ENCODE results near the gene TMPRSS2.

Gene TMPRSS2

DNA sequence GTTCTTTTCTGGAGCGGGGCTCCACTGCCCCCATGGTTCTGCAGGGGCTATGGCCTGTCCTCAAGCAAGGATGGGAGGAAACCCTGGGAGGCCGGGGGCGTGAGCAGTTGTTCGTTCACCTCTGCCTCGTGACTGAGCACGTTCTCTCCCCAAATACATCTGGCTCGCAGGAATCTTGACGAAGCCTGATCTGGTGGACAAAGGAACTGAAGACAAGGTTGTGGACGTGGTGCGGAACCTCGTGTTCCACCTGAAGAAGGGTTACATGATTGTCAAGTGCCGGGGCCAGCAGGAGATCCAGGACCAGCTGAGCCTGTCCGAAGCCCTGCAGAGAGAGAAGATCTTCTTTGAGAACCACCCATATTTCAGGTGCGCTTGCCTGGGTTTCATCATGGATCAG, 66.4 kb downstream of the TMPRSS2 start:
- CTCF ChIA-PET, result no interaction called here
- Mint-ChIP-seq H3K9me3 (no peaks in the 10 kb centered on the region), H3K27ac (no peak overlapping the region), H3K4me1 (peaks cover 12% of the 10 kb centered on the region), H3K27me3 (no peaks in the 10 kb centered on the region), H3K4me3 (no peak overlapping the region), H3K36me3 (peaks cover 83% of the 10 kb centered on the region)
- DNase-seq, result no peak

DNA sequence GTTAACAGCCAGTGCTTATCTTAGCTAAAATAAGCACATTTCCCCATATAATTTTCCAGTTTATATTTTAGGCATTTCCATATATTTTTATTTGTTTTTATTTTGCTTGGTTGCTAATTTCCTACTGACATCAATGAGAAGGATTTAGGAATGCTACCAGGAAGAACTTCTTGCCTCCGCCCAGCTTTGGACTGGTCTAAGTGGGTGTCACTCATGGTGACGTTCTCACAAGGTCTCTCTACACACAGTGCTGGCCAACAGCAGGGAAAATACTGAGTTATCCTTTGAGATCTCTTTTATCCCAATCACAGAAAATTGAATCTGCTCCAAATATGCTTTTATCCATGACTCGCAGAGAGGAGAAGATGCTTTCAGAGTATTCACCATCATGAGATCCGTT, 68.7 kb downstream of the TMPRSS2 start:
- no peak overlapping the region for H3K4me3 Mint-ChIP-seq
- H3K4me1 Mint-ChIP-seq, result peaks cover 32% of the 10 kb centered on the region
- no peak for DNase-seq
- CTCF ChIA-PET, result interaction anchor here (0.7 to 1.3 kb wide), 3 partner anchors 8 to 156 kb away, joined by 3 read pairs; no protein-coding TSS in a partner anchor
- peaks cover 11% of the 10 kb centered on the region for H3K9me3 Mint-ChIP-seq
- H3K27ac Mint-ChIP-seq, result no peak overlapping the region
- no peaks in the 10 kb centered on the region for H3K27me3 Mint-ChIP-seq
- peaks cover 87% of the 10 kb centered on the region for H3K36me3 Mint-ChIP-seq

GRCh38 chr21:41438425-41439113, 69.4 kb downstream of the TMPRSS2 start:
- CTCF ChIA-PET, result interaction anchor here (1.0 to 1.3 kb wide), 2 partner anchors 8 to 155 kb away, joined by 3 read pairs; no protein-coding TSS in a partner anchor
- Mint-ChIP-seq H3K36me3 (peaks cover 88% of the 10 kb centered on the region), H3K27ac (no peak overlapping the region)

GRCh38 chr21:41437729-41438128, 70.2 kb downstream of the TMPRSS2 start:
- H3K27me3 Mint-ChIP-seq, result no peaks in the 10 kb centered on the region
- H3K4me3 Mint-ChIP-seq, result no peak overlapping the region
- H3K9me3 Mint-ChIP-seq, result peaks cover 15% of the 10 kb centered on the region
- DNase-seq, result no peak
- H3K4me1 Mint-ChIP-seq, result peaks cover 41% of the 10 kb centered on the region
- CTCF ChIA-PET, result interaction anchor here (1.0 kb wide), 1 partner anchor 155 kb away, joined by 3 read pairs; no protein-coding TSS in a partner anchor
- H3K27ac Mint-ChIP-seq, result peak overlapping the region; percentile 51
- peaks cover 88% of the 10 kb centered on the region for H3K36me3 Mint-ChIP-seq

More at GRCh38 chr21:41438425-41439113, 69.4 kb downstream of the TMPRSS2 start:
- Mint-ChIP-seq H3K9me3 (peaks cover 13% of the 10 kb centered on the region), H3K4me1 (peaks cover 32% of the 10 kb centered on the region), H3K27me3 (no peaks in the 10 kb centered on the region), H3K4me3 (no peak overlapping the region)
- no peak for DNase-seq

- H3K36me3 Mint-ChIP-seq, result peaks cover 88% of the 10 kb centered on the region
- peak overlapping the region; percentile 56 for H3K27ac Mint-ChIP-seq
- DNase-seq, result no peak
- H3K27me3 Mint-ChIP-seq, result no peaks in the 10 kb centered on the region
- H3K4me1 Mint-ChIP-seq, result peaks cover 50% of the 10 kb centered on the region
- no peak overlapping the region for H3K4me3 Mint-ChIP-seq
- peaks cover 15% of the 10 kb centered on the region for H3K9me3 Mint-ChIP-seq
- CTCF ChIA-PET, result no interaction called here
These were observed 72.3 kb downstream of the TMPRSS2 start for GRCh38 chr21:41435706-41436105.

DNA sequence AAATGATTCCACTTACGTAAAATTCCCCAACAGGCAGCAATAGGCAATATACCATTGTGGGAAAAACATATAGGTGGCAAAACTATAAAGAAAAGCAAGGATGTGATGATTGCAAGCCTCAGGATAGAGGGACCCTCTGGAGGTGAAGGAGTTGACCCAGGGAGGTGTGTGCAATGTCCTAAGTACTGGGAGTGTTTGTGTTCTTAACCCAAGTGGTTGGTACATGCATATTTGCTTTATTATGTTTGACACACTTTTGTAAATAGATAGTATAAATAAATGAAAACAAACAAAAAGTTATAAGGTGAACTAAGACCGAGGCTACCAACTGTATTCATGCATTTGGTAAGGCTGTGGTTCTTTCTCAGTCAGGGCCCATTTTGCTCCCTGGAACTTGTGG, 74.4 kb downstream of the TMPRSS2 start:
- no peaks in the 10 kb centered on the region for H3K27me3 Mint-ChIP-seq

GRCh38 chr21:41432562-41433460, 75.1 kb downstream of the TMPRSS2 start:
- Mint-ChIP-seq H3K4me3 (no peak overlapping the region), H3K27ac (peak overlapping the region; percentile 28), H3K27me3 (no peaks in the 10 kb centered on the region), H3K9me3 (peaks cover 15% of the 10 kb centered on the region), H3K4me1 (peaks cover 71% of the 10 kb centered on the region), H3K36me3 (peaks cover 88% of the 10 kb centered on the region)
- no peak for DNase-seq
- CTCF ChIA-PET, result interaction anchor here (0.8 to 1.0 kb wide), 2 partner anchors 18 to 150 kb away, joined by 3 read pairs; no protein-coding TSS in a partner anchor

More for the DNA sequence above, 74.4 kb downstream of the TMPRSS2 start:
- DNase-seq, result no peak
- Mint-ChIP-seq H3K36me3 (peaks cover 86% of the 10 kb centered on the region), H3K27ac (peak overlapping the region; percentile 33), H3K4me3 (no peak overlapping the region), H3K4me1 (peaks cover 67% of the 10 kb centered on the region), H3K9me3 (peaks cover 15% of the 10 kb centered on the region)
- CTCF ChIA-PET, result no interaction called here

DNA sequence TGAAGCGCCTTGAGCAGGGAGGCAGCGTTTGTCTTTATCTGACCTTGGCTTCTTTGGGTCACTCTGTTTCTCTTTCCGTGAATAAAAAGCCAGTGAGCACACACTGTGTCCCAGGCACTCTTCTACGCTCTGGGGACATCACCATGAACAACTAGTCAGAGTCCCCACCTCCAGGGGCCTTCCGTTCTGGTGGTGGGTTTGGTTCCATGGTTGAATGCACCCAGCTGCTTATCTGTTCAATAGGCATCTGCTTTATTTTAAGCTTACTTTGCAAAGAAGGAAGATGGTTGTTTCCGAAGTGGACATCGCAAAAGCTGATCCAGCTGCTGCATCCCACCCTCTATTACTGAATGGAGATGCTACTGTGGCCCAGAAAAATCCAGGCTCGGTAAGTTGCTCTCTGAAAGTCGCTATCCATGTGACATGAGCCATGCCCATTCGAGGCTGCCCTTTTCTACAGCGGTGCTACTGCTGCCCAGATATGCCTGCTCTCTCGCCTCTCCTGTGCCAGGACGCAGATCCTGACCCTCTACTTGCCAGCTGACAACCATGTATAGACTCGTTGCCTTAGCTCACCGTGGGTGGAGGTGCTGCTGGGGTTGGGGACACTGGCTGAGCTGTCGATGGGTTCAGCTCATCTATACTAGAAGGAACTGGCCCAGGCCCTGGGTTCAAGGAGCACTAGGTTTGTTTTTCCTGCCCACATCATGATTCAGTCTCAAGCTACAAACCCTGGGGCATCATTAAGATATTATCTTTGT, 76.0 kb downstream of the TMPRSS2 start:
- Mint-ChIP-seq H3K4me1 (peaks cover 73% of the 10 kb centered on the region), H3K27me3 (no peaks in the 10 kb centered on the region), H3K9me3 (peaks cover 15% of the 10 kb centered on the region), H3K27ac (no peak overlapping the region), H3K4me3 (no peak overlapping the region), H3K36me3 (peaks cover 86% of the 10 kb centered on the region)
- DNase-seq, result no peak
- CTCF ChIA-PET, result interaction anchor here (0.8 to 1.0 kb wide), 2 partner anchors 17 to 149 kb away, joined by 3 read pairs; no protein-coding TSS in a partner anchor

GRCh38 chr21:41429925-41430491, 78.0 kb downstream of the TMPRSS2 start:
- CTCF ChIA-PET, result interaction anchor here (1.0 to 1.8 kb wide), 2 partner anchors 19 to 147 kb away, joined by 3 to 6 read pairs; no protein-coding TSS in a partner anchor
- peaks cover 70% of the 10 kb centered on the region for H3K4me1 Mint-ChIP-seq
- H3K36me3 Mint-ChIP-seq, result peaks cover 71% of the 10 kb centered on the region
- H3K4me3 Mint-ChIP-seq, result no peak overlapping the region
- H3K9me3 Mint-ChIP-seq, result peaks cover 11% of the 10 kb centered on the region
- DNase-seq, result no peak
- H3K27me3 Mint-ChIP-seq, result peaks cover 3% of the 10 kb centered on the region
- peak overlapping the region; percentile 61 for H3K27ac Mint-ChIP-seq

DNA sequence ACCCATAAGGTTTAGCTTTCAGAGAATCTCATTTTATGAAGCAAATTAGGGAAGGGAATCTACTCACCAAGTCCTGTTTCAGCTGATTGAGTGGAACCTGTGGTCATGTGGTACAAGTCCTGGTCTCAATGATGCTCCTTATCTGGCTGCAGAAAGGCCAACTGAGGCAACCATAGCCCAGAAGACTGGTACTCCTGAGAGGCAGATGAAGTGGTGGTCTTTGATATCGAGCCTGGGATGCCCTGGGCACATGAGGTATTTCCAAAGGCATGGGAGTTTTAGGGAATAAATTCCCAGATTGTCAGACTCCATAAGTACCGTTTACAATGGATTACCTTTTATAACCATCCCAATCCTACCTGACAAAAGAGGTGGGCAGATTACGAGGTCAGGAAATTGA, 78.7 kb downstream of the TMPRSS2 start:
- CTCF ChIA-PET, result interaction anchor here (0.8 to 1.8 kb wide), 3 partner anchors 15 to 147 kb away, joined by 3 to 6 read pairs (median 3); no protein-coding TSS in a partner anchor
- H3K4me3 Mint-ChIP-seq, result no peak overlapping the region
- no peak for DNase-seq
- peaks cover 4% of the 10 kb centered on the region for H3K9me3 Mint-ChIP-seq
- H3K4me1 Mint-ChIP-seq, result peaks cover 70% of the 10 kb centered on the region
- no peak overlapping the region for H3K27ac Mint-ChIP-seq
- peaks cover 3% of the 10 kb centered on the region for H3K27me3 Mint-ChIP-seq
- peaks cover 66% of the 10 kb centered on the region for H3K36me3 Mint-ChIP-seq

GRCh38 chr21:41428847-41429246, 79.1 kb downstream of the TMPRSS2 start:
- Mint-ChIP-seq H3K27ac (peak overlapping the region; percentile 53), H3K9me3 (peaks cover 3% of the 10 kb centered on the region), H3K27me3 (peaks cover 3% of the 10 kb centered on the region), H3K4me1 (peaks cover 75% of the 10 kb centered on the region), H3K4me3 (no peak overlapping the region), H3K36me3 (peaks cover 63% of the 10 kb centered on the region)
- CTCF ChIA-PET, result interaction anchor here (0.8 to 1.8 kb wide), 3 partner anchors 15 to 146 kb away, joined by 3 to 6 read pairs (median 3); no protein-coding TSS in a partner anchor
- no peak for DNase-seq

DNA sequence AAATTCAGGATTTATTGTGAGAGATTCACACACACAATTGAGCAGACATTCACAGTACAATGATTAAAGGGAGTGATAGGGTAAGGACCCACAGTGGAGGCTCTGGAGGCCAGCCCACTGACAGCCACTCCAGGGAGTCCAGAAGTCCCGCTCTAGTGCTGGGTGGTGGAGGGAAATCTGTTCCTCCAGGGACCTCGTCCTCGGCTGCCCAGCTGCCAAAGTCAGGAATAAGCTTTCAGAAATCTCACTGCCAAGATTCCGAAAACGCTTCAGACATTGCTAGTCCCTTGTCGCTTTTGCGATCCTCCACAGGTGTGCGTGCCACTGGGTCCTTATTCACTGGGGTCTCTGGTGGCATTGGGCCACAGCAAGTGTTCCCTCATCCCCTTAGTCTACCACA, 79.6 kb downstream of the TMPRSS2 start:
- Mint-ChIP-seq H3K27ac (peak overlapping the region; percentile 98), H3K4me1 (peaks cover 78% of the 10 kb centered on the region), H3K36me3 (peaks cover 60% of the 10 kb centered on the region)

DNA sequence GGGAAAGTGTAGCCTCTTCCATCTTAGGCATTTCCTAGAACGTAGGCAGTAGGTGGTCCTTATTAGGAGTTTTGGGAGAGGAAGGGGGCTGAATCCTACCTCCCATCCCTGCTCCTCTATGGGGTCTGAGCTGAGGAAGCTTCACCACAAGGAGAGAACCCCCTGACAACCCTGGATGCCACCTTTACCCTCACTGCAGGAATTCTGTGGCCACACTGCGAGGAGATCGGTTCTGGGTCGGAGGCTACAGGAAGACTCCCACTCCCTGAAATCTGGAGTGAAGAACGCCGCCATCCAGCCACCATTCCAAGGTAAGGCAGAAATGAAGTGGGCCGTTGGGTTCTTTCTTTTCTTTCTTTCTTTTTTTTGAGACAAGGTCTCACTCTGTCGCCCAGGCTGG, 80.4 kb downstream of the TMPRSS2 start:
- DNase-seq, result no peak
- CTCF ChIA-PET, result interaction anchor here (1.0 to 3.5 kb wide), 3 partner anchors 58 to 258 kb away, joined by 3 to 9 read pairs (median 4); no protein-coding TSS in a partner anchor
- peaks cover 78% of the 10 kb centered on the region for H3K4me1 Mint-ChIP-seq
- H3K36me3 Mint-ChIP-seq, result peaks cover 53% of the 10 kb centered on the region
- peak overlapping the region; percentile 95 for H3K4me3 Mint-ChIP-seq
- no peaks in the 10 kb centered on the region for H3K9me3 Mint-ChIP-seq
- peaks cover 3% of the 10 kb centered on the region for H3K27me3 Mint-ChIP-seq
- peak overlapping the region; percentile 98 for H3K27ac Mint-ChIP-seq

More for the DNA sequence above, 79.6 kb downstream of the TMPRSS2 start:
- H3K27me3 Mint-ChIP-seq, result peaks cover 3% of the 10 kb centered on the region
- H3K9me3 Mint-ChIP-seq, result no peaks in the 10 kb centered on the region
- peak overlapping the region; percentile 95 for H3K4me3 Mint-ChIP-seq
- CTCF ChIA-PET, result interaction anchor here (3.5 kb wide), 1 partner anchor 145 kb away, joined by 9 read pairs; no protein-coding TSS in a partner anchor
- no peak for DNase-seq

Data from activated naive CD4-positive, alpha-beta T cell treated with anti-CD3 and anti-CD28 coated beads, Interleukin-2, amount 10 ng/mL, durations not matched to agents 7 days and 5 days (primary cell).